H1 (cell line): ENCODE data around the gene ETFDH.

Source experiments
- EGR1 ChIP-seq: IDR thresholded peaks from 2 replicates; pipeline ENCODE4 v1.6.1; 2011; ENCODE audit warnings: low read depth, low read length, borderline replicate concordance
- MAX ChIP-seq: IDR thresholded peaks from 2 replicates; pipeline ENCODE4 v1.6.1; 2012; ENCODE audit warnings: inconsistent platforms
- POLR2A ChIP-seq, 2 experiments: IDR thresholded peaks; 1 replicate in 1 of 2; 2 replicates in 1 of 2; pipeline ENCODE4 v1.6.1; 2011; ENCODE audit warnings: low read depth in 2 of 2, low read length in 2 of 2, mild to moderate bottlenecking in 2 of 2; ENCODE audit errors: control extremely low read depth in 1 of 2
- RAD21 ChIP-seq, 2 experiments: IDR thresholded peaks in 1 of 2; conservative IDR thresholded peaks in 1 of 2; 2 replicates each; pipeline ENCODE4 v1.6.1; 2011; ENCODE audit warnings: low read depth in 2 of 2, low read length in 2 of 2, improper control_type of control experiment in 1 of 2, inconsistent platforms in 1 of 2, mild to moderate bottlenecking in 1 of 2, moderate library complexity in 1 of 2
- TF ChIP-seq, protein P1 (sequence below), 3 experiments: IDR thresholded peaks; 1 replicate in 2 of 3; 2 replicates in 1 of 3; pipeline versions ENCODE4 v1.5.1 to v1.6.1; 2011; ENCODE audit warnings: low read length in 3 of 3, mild to moderate bottlenecking in 3 of 3, inconsistent platforms in 2 of 3, low read depth in 1 of 3, moderate library complexity in 1 of 3; ENCODE audit not compliant: insufficient read depth in 1 of 3; ENCODE audit errors: control extremely low read depth in 1 of 3

DNA sequence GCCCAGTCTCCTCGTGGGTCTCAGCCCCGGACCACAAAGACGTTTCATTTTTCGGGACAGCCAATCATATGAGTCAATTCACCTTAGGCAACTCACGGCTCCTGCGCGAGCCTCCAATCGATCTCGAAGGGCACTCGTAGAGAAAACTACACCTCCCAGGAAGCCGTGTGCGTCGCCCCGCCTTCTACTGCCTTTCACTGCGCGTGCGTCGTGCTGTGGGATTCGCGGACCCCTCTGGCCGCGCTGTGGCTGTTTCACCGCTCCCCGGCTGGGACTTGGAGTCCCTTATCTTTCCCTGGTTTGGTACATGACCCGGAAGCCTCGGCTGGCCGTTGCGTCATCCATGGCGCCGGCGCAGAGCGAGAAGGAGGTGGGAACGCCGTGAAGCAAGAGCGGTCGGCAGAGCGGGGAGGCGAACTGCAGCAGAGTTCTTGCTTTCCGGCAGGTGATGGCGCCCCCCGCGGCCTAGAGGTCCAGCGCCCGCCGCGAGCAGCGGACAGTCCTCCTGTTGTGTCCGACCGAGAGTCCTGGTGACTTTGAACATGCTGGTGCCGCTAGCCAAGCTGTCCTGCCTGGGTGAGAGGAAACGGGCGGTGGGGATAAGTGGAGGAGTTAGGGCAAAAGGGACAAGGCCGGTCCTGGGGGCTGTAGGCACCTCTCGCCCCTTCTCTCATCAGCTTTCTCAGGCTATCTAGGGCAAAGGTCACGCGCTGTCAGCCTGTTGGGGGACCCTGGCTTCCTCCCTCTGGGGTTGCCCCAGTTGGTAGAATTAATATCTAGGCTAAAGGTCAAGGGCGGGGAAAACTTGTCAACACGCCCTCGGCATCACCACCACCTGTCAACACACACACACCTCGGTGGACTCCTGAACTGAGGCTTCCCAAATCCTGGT is at the start of gene ETFDH:
- TF ChIP-seq, protein P1, sequence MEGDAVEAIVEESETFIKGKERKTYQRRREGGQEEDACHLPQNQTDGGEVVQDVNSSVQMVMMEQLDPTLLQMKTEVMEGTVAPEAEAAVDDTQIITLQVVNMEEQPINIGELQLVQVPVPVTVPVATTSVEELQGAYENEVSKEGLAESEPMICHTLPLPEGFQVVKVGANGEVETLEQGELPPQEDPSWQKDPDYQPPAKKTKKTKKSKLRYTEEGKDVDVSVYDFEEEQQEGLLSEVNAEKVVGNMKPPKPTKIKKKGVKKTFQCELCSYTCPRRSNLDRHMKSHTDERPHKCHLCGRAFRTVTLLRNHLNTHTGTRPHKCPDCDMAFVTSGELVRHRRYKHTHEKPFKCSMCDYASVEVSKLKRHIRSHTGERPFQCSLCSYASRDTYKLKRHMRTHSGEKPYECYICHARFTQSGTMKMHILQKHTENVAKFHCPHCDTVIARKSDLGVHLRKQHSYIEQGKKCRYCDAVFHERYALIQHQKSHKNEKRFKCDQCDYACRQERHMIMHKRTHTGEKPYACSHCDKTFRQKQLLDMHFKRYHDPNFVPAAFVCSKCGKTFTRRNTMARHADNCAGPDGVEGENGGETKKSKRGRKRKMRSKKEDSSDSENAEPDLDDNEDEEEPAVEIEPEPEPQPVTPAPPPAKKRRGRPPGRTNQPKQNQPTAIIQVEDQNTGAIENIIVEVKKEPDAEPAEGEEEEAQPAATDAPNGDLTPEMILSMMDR (IDR thresholded peaks at IDR 0.05; ENCODE audit: control extremely low read depth in 1 of 3, insufficient read depth in 1 of 3, low read depth in 1 of 3, low read length in 3 of 3): peak; percentile 36 to 69 (median 60)
- TF ChIP-seq RAD21 (IDR thresholded peaks at IDR 0.05 in 1 of 2, conservative IDR thresholded peaks at IDR 0.05 in 1 of 2; ENCODE audit: low read depth in 2 of 2, low read length in 2 of 2) (peak; percentile 21 to 33; a peak in 2 of 4 replicates), MAX (peak; percentile 83), POLR2A (IDR thresholded peaks at IDR 0.05; ENCODE audit: control extremely low read depth in 1 of 2, low read depth in 2 of 2, low read length in 2 of 2) (peak in 1 of 2 experiments; percentile 65; a peak in 2 of 3 replicates), EGR1 (no peak)
